Endothelial cell of umbilical vein (primary cell): ENCODE data around the gene FZR1. TPM values are rescaled to one million over a fixed set of nuclear protein-coding genes. Genes with fewer than 3 reads are reported as not detected.

Experiments
- BruUV-seq: library from RNA; stranded (reverse); fragments of 400-500 nt; replicated peaks from 2 replicates; lab custom pipeline; 2021; lab: Mats Ljungman, UMichigan
- CTCF ChIA-PET: fragments of 300-600, 350-600 bp; sonication (Branson Sonifier 250); formaldehyde crosslinking; loops from one replicate; lab custom pipeline; 2021; ENCODE audit warnings: antibody characterized with exemption, inconsistent platforms; lab: Charles Lee
- POLR2A ChIA-PET: fragments of 300-600, 350-600 bp; sonication (Branson Sonifier 250); formaldehyde crosslinking; loops from one replicate; lab custom pipeline; 2021; ENCODE audit warnings: antibody characterized with exemption, inconsistent platforms; lab: Charles Lee
- DNase-seq: peaks from one replicate; pipeline ENCODE4 v3.0.0-alpha.2; 2011; ENCODE audit warnings: low read depth, low spot score
- FAIRE-seq: peaks from 2 replicates; lab custom pipeline; 2011; peaks lifted over from hg19 to GRCh38; lab: Jason Lieb, UNC
- H2AFZ ChIP-seq: 2 replicates; pipeline ENCODE4 v1.6.0; 2012; ENCODE audit warnings: low read depth, low read length, control low read depth, inconsistent platforms
- H3K27ac ChIP-seq: 2 replicates; pipeline ENCODE4 v1.5.1; 2011; ENCODE audit warnings: low read depth, mild to moderate bottlenecking, control low read depth, low read length, moderate library complexity; ENCODE audit not compliant: insufficient read depth
- H3K27me3 ChIP-seq, 2 experiments: 2 replicates each; pipeline versions ENCODE4 v1.6.0 to v1.6.1; 2011; ENCODE audit warnings: low read length in 2 of 2, mixed read lengths in 1 of 2; ENCODE audit not compliant: control insufficient read depth in 2 of 2, insufficient read depth in 2 of 2
- H3K36me3 ChIP-seq, 2 experiments: 2 replicates in 1 of 2; 3 replicates in 1 of 2; pipeline ENCODE4 v1.5.1; 2011; ENCODE audit warnings: low read length in 2 of 2, mild to moderate bottlenecking in 1 of 2, moderate library complexity in 1 of 2; ENCODE audit not compliant: control insufficient read depth in 2 of 2, insufficient read depth in 2 of 2; ENCODE audit errors: extremely low read depth in 1 of 2
- H3K4me1 ChIP-seq: 3 replicates; pipeline ENCODE4 v1.5.1; 2011; ENCODE audit warnings: mild to moderate bottlenecking, low read length; ENCODE audit not compliant: control insufficient read depth, insufficient read depth; ENCODE audit errors: extremely low read depth
- H3K4me2 ChIP-seq: 2 replicates; pipeline ENCODE4 v1.6.1; 2011; ENCODE audit warnings: low read length, control low read depth, mixed read lengths; ENCODE audit not compliant: insufficient read depth
- H3K4me3 ChIP-seq, 3 experiments: fragments of 200-600 bp in 1 of 3; sonication (generic), shearing (Covaris generic) in 1 of 3; replicated peaks in 1 of 3; 2 replicates each; pipeline ENCODE4 v1.5.1; 2011 to 2016; ENCODE audit warnings: control low read depth in 3 of 3, low read length in 3 of 3, mild to moderate bottlenecking in 2 of 3, inconsistent platforms in 1 of 3, low read depth in 1 of 3, moderate library complexity in 1 of 3; ENCODE audit not compliant: insufficient read depth in 1 of 3
- H3K79me2 ChIP-seq: 2 replicates; pipeline ENCODE4 v1.6.0; 2012; ENCODE audit warnings: low read length, inconsistent platforms; ENCODE audit not compliant: control insufficient read depth, insufficient read depth
- H3K9ac ChIP-seq: replicated peaks from 2 replicates; pipeline ENCODE3; 2011; ENCODE audit warnings: low read length, control low read depth; ENCODE audit not compliant: insufficient read depth; ENCODE audit errors: extremely low read depth
- H3K9me1 ChIP-seq: replicated peaks from 3 replicates; pipeline ENCODE4 v1.6.0; 2011; ENCODE audit warnings: mild to moderate bottlenecking, low read length; ENCODE audit not compliant: control insufficient read depth, insufficient read depth; ENCODE audit errors: extremely low read depth
- H3K9me3 ChIP-seq: replicated peaks from 2 replicates; pipeline ENCODE4 v1.5.1; 2012; ENCODE audit warnings: low read length, inconsistent platforms; ENCODE audit not compliant: control insufficient read depth, insufficient read depth
- H4K20me1 ChIP-seq: replicated peaks from 2 replicates; pipeline ENCODE3; 2011; ENCODE audit warnings: mild to moderate bottlenecking, low read length; ENCODE audit not compliant: control insufficient read depth, insufficient read depth; ENCODE audit errors: extremely low read depth
- EZH2 ChIP-seq: IDR thresholded peaks from 2 replicates; pipeline ENCODE4 v1.6.1; 2012; ENCODE audit warnings: borderline replicate concordance, low read depth, mild to moderate bottlenecking, moderate library complexity, low read length, inconsistent platforms; ENCODE audit not compliant: severe bottlenecking
- FOS ChIP-seq: IDR thresholded peaks from 2 replicates; pipeline ENCODE4 v1.6.1; 2011; ENCODE audit warnings: mild to moderate bottlenecking, low read length, moderate library complexity, borderline replicate concordance; ENCODE audit not compliant: insufficient read depth
- GATA2 ChIP-seq: IDR thresholded peaks from 2 replicates; pipeline ENCODE4 v1.7.0; 2011; ENCODE audit warnings: low read depth, mild to moderate bottlenecking, moderate library complexity, mixed read lengths, low read length; ENCODE audit not compliant: insufficient read length, insufficient read depth
- JUN ChIP-seq: IDR thresholded peaks from 2 replicates; pipeline ENCODE4 v1.6.1; 2011; ENCODE audit warnings: borderline replicate concordance, low read depth; ENCODE audit not compliant: insufficient read length, insufficient read depth
- MYC ChIP-seq: IDR thresholded peaks from one replicate; pipeline ENCODE4 v1.6.1; 2011; ENCODE audit warnings: mild to moderate bottlenecking, low read depth, low read length
- POLR2A ChIP-seq: IDR thresholded peaks from 2 replicates; pipeline ENCODE4 v1.6.1; 2012; ENCODE audit warnings: low read depth, mild to moderate bottlenecking, control low read depth, low read length
- POLR2AphosphoS5 ChIP-seq: IDR thresholded peaks from 2 replicates; pipeline ENCODE4 v1.6.1; 2012; ENCODE audit warnings: low read depth, mild to moderate bottlenecking, control low read depth, low read length, moderate library complexity; ENCODE audit not compliant: insufficient read depth
- dilution Hi-C: fragments of 300-500 bp; cut with MboI; formaldehyde crosslinking; loops from one replicate; pipeline ENCODE4 v1.15.0; 2019; ENCODE audit warnings: low sequenced_read_pairs; ENCODE audit not compliant: extremely low pct_ligation_motif_present
- intact Hi-C: fragments of 100-400 bp; cut with micrococcal nuclease; formaldehyde crosslinking; loops from one replicate; pipeline ENCODE4 v1.10.0; 2022
- polyA plus RNA-seq, 4 experiments: library from polyadenylated mRNA; depleted of rRNA in 3 of 4; stranded (reverse) in 3 of 4; unstranded in 1 of 4; fragments of >200 nt; gene quantifications; 2 replicates each; pipeline versions ENCODE4 v1.2.1 to v1.2.3, GENCODE V29; 2011 to 2012; ENCODE audit warnings: missing spikeins in 1 of 4
- total RNA-seq: library from RNA; stranded (reverse); gene quantifications from 2 replicates; pipeline ENCODE4 v1.2.3, GENCODE V29; 2021
- TF ChIP-seq, protein P1 (sequence below): IDR thresholded peaks from 2 replicates; pipeline ENCODE4 v1.6.1; 2011; ENCODE audit not compliant: insufficient read depth, insufficient read length
- TF ChIP-seq, protein P2 (sequence below), 2 donors: IDR thresholded peaks; 1 replicate in 1 of 2; 2 replicates in 1 of 2; pipeline ENCODE4 v1.5.1; 2011; ENCODE audit warnings: low read length in 2 of 2, mild to moderate bottlenecking in 2 of 2, moderate library complexity in 2 of 2, control low read depth in 1 of 2, inconsistent platforms in 1 of 2, low read depth in 1 of 2; ENCODE audit not compliant: insufficient read depth in 1 of 2; ENCODE audit errors: extremely low read depth in 1 of 2

The FZR1 gene
- total and polyA plus RNA-seq, 2 donors (not counting 3 experiments of a cell fraction or from before 2014, with no cell fraction given): 35.9 to 60.4 TPM

DNA sequence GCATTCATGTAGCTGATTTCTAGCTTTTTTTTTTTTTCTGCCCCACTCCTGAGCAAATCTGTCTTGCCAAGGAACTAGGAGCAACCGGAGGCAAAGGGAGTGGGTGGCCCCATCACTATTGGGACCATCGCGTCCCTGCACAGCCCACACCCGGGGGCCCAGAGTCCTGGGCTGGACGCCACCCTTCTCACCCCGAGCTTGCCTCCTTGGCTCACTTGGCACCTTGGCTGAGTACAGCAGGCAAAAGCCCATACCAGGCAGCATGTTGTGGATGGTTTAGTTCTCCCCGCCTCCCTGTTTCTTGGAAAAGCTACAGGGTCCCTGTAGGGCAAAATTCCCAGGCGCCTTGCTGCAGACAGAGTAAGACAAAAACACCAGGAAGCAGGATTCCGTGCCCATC, 39.5 kb upstream of the FZR1 start:
- Histone ChIP-seq H3K9me3 (no peaks in the 10 kb centered on the region), H2AFZ (no peak overlapping the region), H3K27ac (no peak overlapping the region), H3K9me1 (no peaks in the 10 kb centered on the region), H3K4me1 (no peaks in the 10 kb centered on the region), H3K79me2 (no peaks in the 10 kb centered on the region), H3K9ac (no peak overlapping the region), H3K36me3 (peaks cover 0 to 8% of the 10 kb centered on the region in 2 experiments), H3K4me3 (no peak overlapping the region), H3K4me2 (no peak overlapping the region), H4K20me1 (no peaks in the 10 kb centered on the region), H3K27me3 (no peaks in the 10 kb centered on the region)
- POLR2A ChIA-PET: no interaction called here
- TF ChIP-seq EZH2: no peak
- TF ChIP-seq POLR2A: no peak
- TF ChIP-seq FOS: no peak
- TF ChIP-seq, protein P1, sequence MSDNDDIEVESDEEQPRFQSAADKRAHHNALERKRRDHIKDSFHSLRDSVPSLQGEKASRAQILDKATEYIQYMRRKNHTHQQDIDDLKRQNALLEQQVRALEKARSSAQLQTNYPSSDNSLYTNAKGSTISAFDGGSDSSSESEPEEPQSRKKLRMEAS: no peak
- TF ChIP-seq MYC: no peak
- CTCF ChIA-PET: interaction anchor here (1.3 kb wide), 2 partner anchors 141 to 162 kb away, joined by 4 read pairs; no protein-coding TSS in a partner anchor
- no TSS peak for BruUV-seq
- DNase-seq (no peak), FAIRE-seq (peak; percentile 8)
- dilution Hi-C loops (no loop called here), intact Hi-C loops (no loop called here)

DNA sequence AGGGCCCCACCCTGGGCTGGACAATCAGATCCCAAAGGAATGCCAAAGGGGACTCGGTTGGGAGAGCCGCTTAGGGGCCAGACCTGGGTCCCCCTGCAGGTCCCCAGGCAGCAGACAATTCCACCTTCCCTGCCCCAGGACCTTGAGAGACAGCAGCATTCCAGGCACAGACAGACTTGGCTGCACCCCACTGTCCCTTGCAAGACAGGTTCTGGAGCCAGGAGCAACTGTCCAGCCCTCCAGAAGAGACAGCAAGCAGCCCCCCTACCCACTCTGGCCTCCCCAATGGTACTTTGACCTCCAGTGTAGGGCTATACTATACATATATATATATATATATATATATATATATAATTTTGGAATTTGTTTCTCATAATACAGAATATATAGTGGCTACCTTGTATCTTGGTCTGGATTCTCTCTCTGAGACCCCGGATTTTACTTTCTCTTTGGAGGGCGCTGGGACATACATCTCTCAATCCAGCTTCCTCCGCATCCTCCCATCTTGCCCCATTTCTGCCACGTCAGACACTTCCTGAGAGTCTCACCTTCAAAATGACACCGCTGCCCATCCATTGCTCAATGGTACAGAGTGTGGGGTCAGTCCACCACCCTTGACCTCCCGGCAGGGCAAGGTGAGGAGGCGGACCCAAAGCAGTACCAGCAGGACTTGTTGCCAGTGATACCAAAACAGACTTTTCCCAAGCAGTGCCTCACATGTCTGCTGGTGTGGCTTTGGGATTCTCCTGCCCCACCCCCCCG, 38.5 kb upstream of the FZR1 start:
- TF ChIP-seq JUN (no peak), GATA2 (no peak), POLR2AphosphoS5 (no peak), POLR2A (no peak), EZH2 (no peak), FOS (no peak), MYC (no peak)
- TF ChIP-seq, protein P2, sequence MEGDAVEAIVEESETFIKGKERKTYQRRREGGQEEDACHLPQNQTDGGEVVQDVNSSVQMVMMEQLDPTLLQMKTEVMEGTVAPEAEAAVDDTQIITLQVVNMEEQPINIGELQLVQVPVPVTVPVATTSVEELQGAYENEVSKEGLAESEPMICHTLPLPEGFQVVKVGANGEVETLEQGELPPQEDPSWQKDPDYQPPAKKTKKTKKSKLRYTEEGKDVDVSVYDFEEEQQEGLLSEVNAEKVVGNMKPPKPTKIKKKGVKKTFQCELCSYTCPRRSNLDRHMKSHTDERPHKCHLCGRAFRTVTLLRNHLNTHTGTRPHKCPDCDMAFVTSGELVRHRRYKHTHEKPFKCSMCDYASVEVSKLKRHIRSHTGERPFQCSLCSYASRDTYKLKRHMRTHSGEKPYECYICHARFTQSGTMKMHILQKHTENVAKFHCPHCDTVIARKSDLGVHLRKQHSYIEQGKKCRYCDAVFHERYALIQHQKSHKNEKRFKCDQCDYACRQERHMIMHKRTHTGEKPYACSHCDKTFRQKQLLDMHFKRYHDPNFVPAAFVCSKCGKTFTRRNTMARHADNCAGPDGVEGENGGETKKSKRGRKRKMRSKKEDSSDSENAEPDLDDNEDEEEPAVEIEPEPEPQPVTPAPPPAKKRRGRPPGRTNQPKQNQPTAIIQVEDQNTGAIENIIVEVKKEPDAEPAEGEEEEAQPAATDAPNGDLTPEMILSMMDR (IDR thresholded peaks at IDR 0.05; ENCODE audit: extremely low read depth in 1 of 2, insufficient read depth in 1 of 2, low read depth in 1 of 2, low read length in 2 of 2): no peak
- TF ChIP-seq, protein P1: no peak
- H3K27me3 ChIP-seq: no peaks in the 10 kb centered on the region
- no peak overlapping the region for H3K9ac ChIP-seq
- H2AFZ ChIP-seq: no peak overlapping the region
- dilution Hi-C loops: no loop called here
- no peak overlapping the region for H3K27ac ChIP-seq
- H4K20me1 ChIP-seq: no peaks in the 10 kb centered on the region
- H3K4me2 ChIP-seq: no peak overlapping the region
- no peaks in the 10 kb centered on the region for H3K9me3 ChIP-seq
- ChIA-PET POLR2A (no interaction called here), CTCF (no interaction called here)
- DNase-seq (no peak), FAIRE-seq (no peak)
- intact Hi-C loops: no loop called here
- peaks cover 0 to 8% of the 10 kb centered on the region in 2 experiments for H3K36me3 ChIP-seq
- H3K79me2 ChIP-seq: no peaks in the 10 kb centered on the region
- H3K9me1 ChIP-seq: no peaks in the 10 kb centered on the region
- no TSS peak for BruUV-seq
- no peaks in the 10 kb centered on the region for H3K4me1 ChIP-seq
- H3K4me3 ChIP-seq: no peak overlapping the region
